Progenitor cell of endocrine pancreas (in vitro differentiated cells): ENCODE results near the gene GABBR2. TPM values are rescaled to one million over a fixed set of nuclear protein-coding genes. Genes with fewer than 3 reads are reported as not detected.

Experiments used
- DNase-seq: peaks from one replicate; pipeline ENCODE4 v3.0.0; 2021; ENCODE audit warnings: low spot score; ENCODE audit not compliant: unreplicated experiment
- H3K27ac Mint-ChIP-seq: 2 replicates; pipeline ENCODE4 v1.8.0; 2021; ENCODE audit warnings: mild to moderate bottlenecking, moderate library complexity, mixed read lengths
- H3K27me3 Mint-ChIP-seq: 2 replicates; pipeline ENCODE4 v1.8.0; 2021; ENCODE audit warnings: mixed read lengths
- H3K36me3 Mint-ChIP-seq: 2 replicates; pipeline ENCODE4 v1.8.0; 2022; ENCODE audit warnings: mixed read lengths; ENCODE audit not compliant: insufficient read depth
- H3K4me1 Mint-ChIP-seq: 2 replicates; pipeline ENCODE4 v1.8.0; 2021; ENCODE audit warnings: low read depth, mixed read lengths
- H3K4me3 Mint-ChIP-seq: 2 replicates; pipeline ENCODE4 v1.8.0; 2021; ENCODE audit warnings: low read depth, mild to moderate bottlenecking, moderate library complexity, mixed read lengths
- H3K9me3 Mint-ChIP-seq: 2 replicates; pipeline ENCODE4 v1.8.0; 2021; ENCODE audit warnings: low read depth, mixed read lengths
- CTCF ChIP-seq: fragments of 200-600 bp; sonication (generic); IDR thresholded peaks from one replicate; pipeline ENCODE4 v1.5.0; 2021; ENCODE audit warnings: antibody characterized with exemption, mild to moderate bottlenecking; ENCODE audit not compliant: unreplicated experiment
- total RNA-seq: library from RNA; stranded (reverse); gene quantifications from 2 replicates; pipeline ENCODE4 v1.2.1, GENCODE V29; 2021

The GABBR2 gene
- total RNA-seq, 1 donor from 2014 or later = 0.84 TPM

- Mint-ChIP-seq H3K9me3 (no peaks in the 10 kb centered on the region), H3K4me1 (no peaks in the 10 kb centered on the region), H3K27ac (no peak overlapping the region), H3K27me3 (peaks cover 20% of the 10 kb centered on the region), H3K36me3 (no peaks in the 10 kb centered on the region), H3K4me3 (no peak overlapping the region)
- peak; percentile 65 for TF ChIP-seq CTCF
- DNase-seq = no peak
Observed at GRCh38 chr9:98678244-98678842, 30.4 kb downstream of the GABBR2 start.

- no peak for TF ChIP-seq CTCF
- DNase-seq = no peak
- Mint-ChIP-seq H3K4me3 (no peak overlapping the region), H3K4me1 (no peaks in the 10 kb centered on the region), H3K36me3 (no peaks in the 10 kb centered on the region), H3K9me3 (no peaks in the 10 kb centered on the region), H3K27ac (no peak overlapping the region), H3K27me3 (peaks cover 14% of the 10 kb centered on the region)
Observed at GRCh38 chr9:98673681-98674080, 35.1 kb downstream of the GABBR2 start.

- H3K27me3 Mint-ChIP-seq = no peaks in the 10 kb centered on the region
Observed at GRCh38 chr9:98667005-98667640, 41.6 kb downstream of the GABBR2 start.

GRCh38 chr9:98665501-98665900 lies 43.2 kb downstream of the GABBR2 start:
- Mint-ChIP-seq H3K9me3 (no peaks in the 10 kb centered on the region), H3K27ac (no peak overlapping the region), H3K36me3 (no peaks in the 10 kb centered on the region), H3K4me1 (no peaks in the 10 kb centered on the region), H3K27me3 (no peaks in the 10 kb centered on the region), H3K4me3 (no peak overlapping the region)
- no peak for TF ChIP-seq CTCF
- no peak for DNase-seq

More at GRCh38 chr9:98667005-98667640, 41.6 kb downstream of the GABBR2 start:
- Mint-ChIP-seq H3K4me1 (no peaks in the 10 kb centered on the region), H3K27ac (no peak overlapping the region), H3K36me3 (no peaks in the 10 kb centered on the region), H3K4me3 (no peak overlapping the region), H3K9me3 (no peaks in the 10 kb centered on the region)
- DNase-seq = no peak
- no peak for TF ChIP-seq CTCF

GRCh38 chr9:98660541-98660940 lies 48.2 kb downstream of the GABBR2 start:
- H3K4me1 Mint-ChIP-seq = no peaks in the 10 kb centered on the region

More at GRCh38 chr9:98660541-98660940, 48.2 kb downstream of the GABBR2 start:
- no peak for DNase-seq
- no peak for TF ChIP-seq CTCF
- no peak overlapping the region for H3K4me3 Mint-ChIP-seq
- H3K9me3 Mint-ChIP-seq = no peaks in the 10 kb centered on the region
- H3K27me3 Mint-ChIP-seq = no peaks in the 10 kb centered on the region
- no peaks in the 10 kb centered on the region for H3K36me3 Mint-ChIP-seq
- H3K27ac Mint-ChIP-seq = no peak overlapping the region
